Measurements from ENCODE around the gene XRCC1.

DNA sequence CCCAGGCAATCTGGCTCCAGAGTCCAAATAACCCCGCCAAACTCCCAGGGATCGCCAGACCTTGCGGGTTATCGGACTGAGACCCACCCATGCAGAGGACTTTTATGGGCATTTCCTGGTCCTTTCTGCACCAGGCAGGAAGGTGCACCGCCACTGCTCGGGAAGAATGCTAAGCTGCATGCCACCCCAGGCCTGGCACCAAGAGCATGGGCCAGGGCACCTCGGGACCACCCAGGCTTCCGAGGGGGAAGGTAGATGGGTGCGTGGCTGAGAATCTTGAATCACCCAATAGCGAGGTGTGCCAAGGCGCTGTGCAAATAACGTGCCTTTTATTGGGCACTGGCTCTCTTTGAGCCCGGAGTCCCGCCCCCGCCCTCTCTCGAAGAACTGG is 42.8 kb downstream of the XRCC1 start:
- TF ChIP-seq CTCF (IDR thresholded peaks at IDR 0.05) = no peak
- no peak for TF ChIP-seq POLR2A (IDR thresholded peaks at IDR 0.05)
- no peak for TF ChIP-seq EP300 (IDR thresholded peaks at IDR 0.05)
